Chondrocyte (in vitro differentiated cells): ENCODE results near the gene PEAK1. TPM values are rescaled to one million over a fixed set of nuclear protein-coding genes. Genes with fewer than 3 reads are reported as not detected.

Source experiments
- DNase-seq: peaks from one replicate; pipeline ENCODE4 v3.0.0; 2021; ENCODE audit warnings: mixed read lengths, low spot score
- H3K27ac Mint-ChIP-seq: one replicate; pipeline ENCODE4 v1.8.0; 2021; ENCODE audit warnings: mild to moderate bottlenecking, moderate library complexity, mixed read lengths; ENCODE audit not compliant: unreplicated experiment
- H3K27me3 Mint-ChIP-seq: 2 replicates; pipeline ENCODE4 v1.8.0; 2021; ENCODE audit warnings: low read depth, mixed read lengths
- H3K36me3 Mint-ChIP-seq: 2 replicates; pipeline ENCODE4 v1.8.0; 2021; ENCODE audit warnings: low read depth, mixed read lengths
- H3K4me1 Mint-ChIP-seq: 2 replicates; pipeline ENCODE4 v1.8.0; 2021; ENCODE audit warnings: low read depth, mild to moderate bottlenecking, mixed read lengths
- H3K4me3 Mint-ChIP-seq: one replicate; pipeline ENCODE4 v1.8.0; 2021; ENCODE audit warnings: mild to moderate bottlenecking, moderate library complexity, mixed read lengths; ENCODE audit not compliant: unreplicated experiment
- H3K9me3 Mint-ChIP-seq: 2 replicates; pipeline ENCODE4 v1.8.0; 2021; ENCODE audit warnings: low read depth, mixed read lengths
- total RNA-seq: library from RNA; stranded (reverse); gene quantifications from 3 replicates; pipeline ENCODE4 v1.2.1, GENCODE V29; 2021
- TF ChIP-seq, protein P1 (sequence below): fragments of 200-600 bp; sonication (generic); IDR thresholded peaks from 2 replicates; pipeline ENCODE4 v1.5.0; 2021; ENCODE audit warnings: antibody characterized with exemption, mild to moderate bottlenecking, moderate library complexity

Gene PEAK1
- total RNA-seq, 1 donor from 2014 or later = 143 TPM

DNA sequence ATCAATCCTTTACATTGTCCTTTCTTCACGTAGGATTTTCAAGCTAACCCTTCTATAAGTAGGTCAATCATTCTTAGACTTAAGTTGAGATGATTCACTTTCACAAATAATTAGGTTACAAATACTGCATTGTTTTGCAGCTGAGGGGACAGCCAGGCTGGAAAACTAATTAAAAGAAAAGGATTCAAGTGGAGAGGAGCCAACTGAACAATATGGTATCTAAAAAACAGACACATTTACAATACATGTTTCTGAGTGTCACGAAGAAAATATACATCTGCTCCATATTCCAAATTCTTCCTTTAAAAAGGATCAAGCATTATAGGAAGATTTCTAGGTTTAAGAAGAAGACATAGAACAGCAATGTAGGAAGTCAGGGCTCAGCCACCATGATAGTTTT, 70.2 kb downstream of the PEAK1 start:
- DNase-seq = no peak
- no peak overlapping the region for H3K27ac Mint-ChIP-seq
- H3K4me1 Mint-ChIP-seq = peaks cover 34% of the 10 kb centered on the region
- H3K27me3 Mint-ChIP-seq = no peaks in the 10 kb centered on the region
- no peak overlapping the region for H3K4me3 Mint-ChIP-seq
- peaks cover 3% of the 10 kb centered on the region for H3K9me3 Mint-ChIP-seq
- TF ChIP-seq, protein P1, sequence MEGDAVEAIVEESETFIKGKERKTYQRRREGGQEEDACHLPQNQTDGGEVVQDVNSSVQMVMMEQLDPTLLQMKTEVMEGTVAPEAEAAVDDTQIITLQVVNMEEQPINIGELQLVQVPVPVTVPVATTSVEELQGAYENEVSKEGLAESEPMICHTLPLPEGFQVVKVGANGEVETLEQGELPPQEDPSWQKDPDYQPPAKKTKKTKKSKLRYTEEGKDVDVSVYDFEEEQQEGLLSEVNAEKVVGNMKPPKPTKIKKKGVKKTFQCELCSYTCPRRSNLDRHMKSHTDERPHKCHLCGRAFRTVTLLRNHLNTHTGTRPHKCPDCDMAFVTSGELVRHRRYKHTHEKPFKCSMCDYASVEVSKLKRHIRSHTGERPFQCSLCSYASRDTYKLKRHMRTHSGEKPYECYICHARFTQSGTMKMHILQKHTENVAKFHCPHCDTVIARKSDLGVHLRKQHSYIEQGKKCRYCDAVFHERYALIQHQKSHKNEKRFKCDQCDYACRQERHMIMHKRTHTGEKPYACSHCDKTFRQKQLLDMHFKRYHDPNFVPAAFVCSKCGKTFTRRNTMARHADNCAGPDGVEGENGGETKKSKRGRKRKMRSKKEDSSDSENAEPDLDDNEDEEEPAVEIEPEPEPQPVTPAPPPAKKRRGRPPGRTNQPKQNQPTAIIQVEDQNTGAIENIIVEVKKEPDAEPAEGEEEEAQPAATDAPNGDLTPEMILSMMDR = no peak
- H3K36me3 Mint-ChIP-seq = peaks cover 18% of the 10 kb centered on the region

GRCh38 chr15:77348511-77348910, 71.4 kb downstream of the PEAK1 start:
- Mint-ChIP-seq H3K4me3 (no peak overlapping the region), H3K27me3 (no peaks in the 10 kb centered on the region), H3K9me3 (peaks cover 4% of the 10 kb centered on the region), H3K27ac (no peak overlapping the region), H3K4me1 (peaks cover 24% of the 10 kb centered on the region), H3K36me3 (peaks cover 15% of the 10 kb centered on the region)
- TF ChIP-seq, protein P1 = no peak
- no peak for DNase-seq

DNA sequence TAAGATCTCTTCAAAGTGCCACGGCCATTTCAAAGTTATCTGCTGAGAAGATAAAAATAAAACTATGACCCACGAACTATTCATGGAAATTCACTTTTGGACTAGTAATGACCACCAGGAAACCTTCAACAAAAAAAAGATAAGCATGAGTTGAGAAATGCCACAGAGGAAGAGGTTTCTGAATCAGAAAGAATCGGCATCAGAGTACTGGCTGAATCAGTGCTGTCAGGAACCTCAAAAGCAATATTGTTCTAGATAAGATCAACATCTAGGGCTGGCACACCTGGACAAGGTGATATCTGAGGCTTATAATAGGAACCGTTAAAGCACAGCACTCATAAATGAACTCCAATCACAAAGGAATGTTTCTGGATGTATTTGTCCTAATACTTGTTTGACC, 72.7 kb downstream of the PEAK1 start:
- DNase-seq = no peak
- H3K4me3 Mint-ChIP-seq = no peak overlapping the region
- peaks cover 29% of the 10 kb centered on the region for H3K4me1 Mint-ChIP-seq

DNA sequence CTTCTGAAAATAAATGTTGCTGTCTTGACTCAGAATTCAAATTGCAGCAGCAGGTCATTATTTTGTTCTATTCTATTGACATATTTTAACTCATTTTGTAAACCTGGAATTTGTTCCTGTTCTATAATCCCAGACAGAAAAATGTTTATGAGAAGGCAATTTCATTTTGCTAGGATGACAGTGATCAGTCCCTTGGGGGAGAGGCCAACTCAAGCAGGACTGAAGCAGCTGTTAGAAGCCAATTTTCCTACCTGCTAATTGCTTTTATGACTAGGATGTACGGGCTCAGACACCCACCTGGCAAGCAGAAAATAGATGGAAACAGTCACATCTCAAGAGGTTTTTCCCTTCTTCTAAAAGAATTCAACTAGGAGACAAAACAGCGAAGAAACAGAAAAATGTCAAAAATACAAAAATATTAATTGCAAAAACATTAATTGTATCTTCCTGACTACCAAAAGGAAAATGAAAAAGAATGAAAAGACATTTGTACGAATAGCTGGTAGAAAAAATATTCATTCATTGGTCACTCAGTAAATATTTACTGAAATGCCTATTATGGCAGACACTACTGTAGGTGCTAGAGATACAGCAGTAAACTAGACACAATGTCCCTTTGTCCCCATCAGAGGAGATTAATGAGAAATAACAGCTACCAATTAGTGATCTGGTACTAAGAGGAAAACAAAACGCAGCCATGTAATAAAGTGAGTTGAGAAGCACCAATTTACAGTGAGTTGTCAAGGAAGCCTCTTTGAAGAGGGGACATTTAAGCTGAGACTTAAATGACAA, 73.5 kb downstream of the PEAK1 start:
- H3K4me3 Mint-ChIP-seq = no peak overlapping the region
- no peak overlapping the region for H3K27ac Mint-ChIP-seq
- peaks cover 29% of the 10 kb centered on the region for H3K4me1 Mint-ChIP-seq

More for the DNA sequence above, 72.7 kb downstream of the PEAK1 start:
- Mint-ChIP-seq H3K36me3 (peaks cover 15% of the 10 kb centered on the region), H3K27me3 (no peaks in the 10 kb centered on the region), H3K27ac (no peak overlapping the region), H3K9me3 (peaks cover 4% of the 10 kb centered on the region)
- TF ChIP-seq, protein P1 = no peak

DNA sequence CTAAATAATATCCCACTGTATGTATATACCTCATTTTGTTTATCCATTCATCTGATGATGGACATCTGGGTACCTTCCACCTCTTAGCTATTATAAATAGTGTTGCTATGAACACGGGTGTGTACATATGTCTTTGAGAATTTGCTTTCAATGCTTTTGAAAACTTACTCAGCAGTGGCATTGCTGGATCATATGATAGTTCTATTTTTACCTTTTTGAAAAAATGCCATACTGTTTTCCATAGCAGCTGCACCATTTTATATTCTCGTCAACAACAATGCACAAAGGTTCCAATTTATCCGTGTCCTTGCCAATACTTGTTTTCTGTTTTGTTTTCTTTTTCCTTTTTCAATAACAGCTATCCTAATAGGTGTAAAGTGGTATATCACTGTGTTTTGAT, 77.1 kb downstream of the PEAK1 start:
- H3K36me3 Mint-ChIP-seq = peaks cover 15% of the 10 kb centered on the region
- H3K9me3 Mint-ChIP-seq = peaks cover 4% of the 10 kb centered on the region
- TF ChIP-seq, protein P1 = no peak
- peaks cover 41% of the 10 kb centered on the region for H3K4me1 Mint-ChIP-seq
- no peaks in the 10 kb centered on the region for H3K27me3 Mint-ChIP-seq
- peak overlapping the region; percentile 13 for H3K27ac Mint-ChIP-seq
- H3K4me3 Mint-ChIP-seq = no peak overlapping the region
- DNase-seq = no peak

More for the DNA sequence above, 73.5 kb downstream of the PEAK1 start:
- no peak for DNase-seq
- TF ChIP-seq, protein P1 = no peak
- Mint-ChIP-seq H3K27me3 (no peaks in the 10 kb centered on the region), H3K9me3 (peaks cover 4% of the 10 kb centered on the region), H3K36me3 (peaks cover 17% of the 10 kb centered on the region)
